ENCODE results near the gene CKAP5.

The CKAP5 gene

DNA sequence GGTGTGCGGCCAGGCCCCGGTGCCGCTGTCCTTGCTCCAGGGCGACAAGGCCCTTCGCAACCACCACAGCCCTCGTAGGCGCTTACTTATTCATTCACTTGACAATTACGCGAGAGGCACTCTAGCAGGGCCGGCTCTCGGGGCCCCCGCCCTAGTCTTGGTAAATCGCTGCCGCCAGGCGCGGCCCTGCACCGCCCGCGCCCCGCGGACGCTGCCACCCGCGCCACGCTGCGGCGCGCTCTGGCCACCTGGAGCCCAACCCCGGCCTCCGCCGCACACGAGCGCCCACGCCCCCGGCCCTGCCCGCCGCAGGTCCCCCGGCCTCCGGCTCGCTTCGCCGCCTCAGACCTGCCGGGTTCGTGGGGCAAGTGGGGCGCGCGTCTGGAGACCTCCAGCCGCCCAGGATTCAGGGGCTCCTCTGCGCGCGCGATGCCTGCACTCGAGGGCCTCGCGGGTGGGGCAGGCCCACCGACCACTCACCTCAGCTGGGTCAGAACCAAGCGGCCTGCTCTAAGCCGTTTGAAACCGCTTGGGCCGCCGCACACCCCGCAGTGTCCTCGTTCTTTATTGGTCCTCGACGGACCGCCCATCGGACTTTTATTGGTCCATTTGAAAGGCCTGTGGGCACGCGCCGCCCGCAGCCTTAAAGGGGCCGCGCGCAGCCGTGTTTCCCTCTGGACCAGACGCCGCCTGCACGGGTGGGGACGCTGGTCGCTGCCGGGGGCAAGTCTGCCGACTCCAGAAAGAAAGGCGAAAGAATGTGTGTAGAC, at the start of gene CKAP5:
TSS of gene CKAP5 (minus strand) at position 541 of the 770 bp plus-strand sequence. CDS start 25,049 bp downstream, outside the sequence.
- peak; percentile 60 for DNase-seq (ENCODE audit: low read depth, low spot score)

DNA sequence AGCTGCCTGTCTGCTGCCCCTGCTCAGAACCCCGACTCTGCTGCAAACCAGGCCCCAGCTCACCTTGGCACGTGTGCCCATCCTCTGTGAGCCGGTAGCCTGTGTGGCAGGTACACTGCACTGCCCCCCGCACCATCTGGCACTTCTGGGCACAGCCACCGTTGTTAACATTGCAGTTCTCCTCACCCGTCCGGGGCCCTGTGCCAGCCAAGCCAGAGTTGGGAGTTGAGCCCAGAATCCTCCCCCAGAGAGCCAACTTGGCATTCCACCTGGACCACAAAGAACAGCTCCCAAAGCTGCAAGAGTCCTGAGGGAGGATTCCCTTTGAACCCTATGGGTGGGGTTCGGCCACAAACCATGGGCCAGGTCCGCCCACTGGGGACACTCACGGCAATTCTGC, 49.7 kb upstream of the CKAP5 start:
- no peak for DNase-seq (ENCODE audit: low read depth, low spot score)

DNA sequence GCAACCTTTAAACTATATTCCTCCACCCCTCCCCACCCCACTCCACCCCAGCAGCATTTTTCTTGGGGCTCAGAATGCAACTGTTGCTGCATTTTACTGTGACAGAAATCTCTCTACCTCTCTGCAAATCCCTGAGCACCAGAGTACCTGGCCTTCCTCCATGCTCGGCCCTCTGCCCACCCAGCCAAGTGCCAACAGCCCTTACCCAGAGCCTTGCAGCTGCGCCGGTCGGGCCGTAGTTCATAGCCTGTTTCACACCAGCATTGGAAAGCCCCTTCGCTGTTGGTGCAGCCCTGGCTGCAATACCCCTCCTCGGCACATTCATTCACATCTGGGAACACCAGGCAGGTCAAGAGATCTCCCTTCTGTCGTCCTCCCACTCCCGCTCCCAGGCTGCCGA, 48.9 kb upstream of the CKAP5 start:
- DNase-seq (ENCODE audit: low read depth, low spot score), result no peak

DNA sequence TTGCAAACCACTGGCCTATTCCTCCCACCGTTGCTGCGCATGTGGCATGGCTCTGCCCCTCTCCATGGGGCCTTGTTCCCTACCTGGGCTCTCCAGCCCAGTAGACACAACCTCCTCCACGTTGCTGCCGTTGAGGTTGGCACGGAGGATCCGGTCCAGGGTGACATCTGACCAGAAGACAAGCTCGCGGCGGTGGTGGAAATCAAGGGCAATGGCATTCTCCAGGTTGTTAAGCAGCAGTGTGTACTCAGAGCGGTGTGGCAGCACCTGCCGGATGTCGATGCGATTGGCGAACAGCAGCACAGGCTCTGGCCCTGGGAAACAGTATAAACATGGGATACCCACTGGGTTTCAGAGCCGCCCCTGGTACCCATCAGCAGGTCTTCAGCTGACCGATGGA, 48.4 kb upstream of the CKAP5 start:
- no peak for DNase-seq (ENCODE audit: low read depth, low spot score)

DNA sequence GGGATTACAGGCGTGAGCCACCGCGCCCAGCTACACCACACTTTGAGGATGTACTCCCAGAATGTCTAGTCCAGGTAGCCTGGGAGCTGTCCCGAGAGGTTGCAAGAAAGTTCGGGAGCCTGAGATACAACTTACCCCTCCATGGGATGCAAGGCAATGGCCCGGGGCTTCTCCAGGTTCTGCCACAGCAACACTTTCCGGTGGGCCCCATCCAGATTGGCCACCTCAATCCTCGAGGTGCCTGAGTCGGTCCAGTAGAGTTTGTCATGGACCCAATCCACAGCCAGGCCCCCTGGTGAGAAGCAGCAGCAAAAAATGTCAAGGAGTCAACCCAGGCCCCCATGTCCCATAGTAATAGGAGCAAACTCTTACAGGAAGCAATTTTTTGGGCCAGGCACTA, 46.8 kb upstream of the CKAP5 start:
- DNase-seq (ENCODE audit: low read depth, low spot score), result no peak

DNA sequence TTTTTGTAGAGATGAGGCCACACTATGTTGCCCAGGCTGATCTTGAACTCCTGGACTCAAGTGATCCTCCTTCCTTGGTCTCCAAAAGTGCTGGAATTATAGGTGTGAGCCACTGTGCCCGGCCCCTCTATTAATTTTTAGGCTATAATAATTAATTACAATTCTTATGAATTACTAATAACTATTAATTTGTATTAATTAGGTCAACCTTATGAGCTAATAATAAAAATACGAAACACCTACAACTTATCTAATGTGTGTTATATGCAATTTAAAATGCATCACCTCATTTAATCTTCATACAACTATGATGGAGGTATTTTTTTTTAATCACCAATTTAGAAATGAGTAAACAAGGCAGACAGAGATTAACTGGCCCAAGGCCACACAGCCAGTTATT, 46.0 kb upstream of the CKAP5 start:
- DNase-seq (ENCODE audit: low read depth, low spot score), result no peak

DNA sequence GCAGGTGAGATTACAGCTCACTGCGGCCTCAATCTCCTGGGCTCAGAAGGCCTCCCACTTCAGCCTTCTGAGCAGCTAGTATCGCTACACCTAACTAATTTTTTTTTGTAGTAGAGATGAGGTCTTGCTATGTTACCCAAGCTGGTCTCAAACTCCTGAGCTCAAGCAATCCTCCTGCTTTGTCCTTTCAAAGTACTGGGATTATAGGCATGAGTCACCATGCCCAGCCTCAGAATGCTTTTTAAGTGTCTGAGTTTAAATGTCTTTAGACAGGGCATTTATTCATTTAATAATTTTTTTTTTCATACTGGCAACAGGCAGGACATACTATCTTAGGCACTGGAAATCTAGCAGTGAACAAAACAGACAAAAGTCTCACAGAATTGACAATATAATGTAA, 44.6 kb upstream of the CKAP5 start:
- no peak for DNase-seq (ENCODE audit: low read depth, low spot score)

DNA sequence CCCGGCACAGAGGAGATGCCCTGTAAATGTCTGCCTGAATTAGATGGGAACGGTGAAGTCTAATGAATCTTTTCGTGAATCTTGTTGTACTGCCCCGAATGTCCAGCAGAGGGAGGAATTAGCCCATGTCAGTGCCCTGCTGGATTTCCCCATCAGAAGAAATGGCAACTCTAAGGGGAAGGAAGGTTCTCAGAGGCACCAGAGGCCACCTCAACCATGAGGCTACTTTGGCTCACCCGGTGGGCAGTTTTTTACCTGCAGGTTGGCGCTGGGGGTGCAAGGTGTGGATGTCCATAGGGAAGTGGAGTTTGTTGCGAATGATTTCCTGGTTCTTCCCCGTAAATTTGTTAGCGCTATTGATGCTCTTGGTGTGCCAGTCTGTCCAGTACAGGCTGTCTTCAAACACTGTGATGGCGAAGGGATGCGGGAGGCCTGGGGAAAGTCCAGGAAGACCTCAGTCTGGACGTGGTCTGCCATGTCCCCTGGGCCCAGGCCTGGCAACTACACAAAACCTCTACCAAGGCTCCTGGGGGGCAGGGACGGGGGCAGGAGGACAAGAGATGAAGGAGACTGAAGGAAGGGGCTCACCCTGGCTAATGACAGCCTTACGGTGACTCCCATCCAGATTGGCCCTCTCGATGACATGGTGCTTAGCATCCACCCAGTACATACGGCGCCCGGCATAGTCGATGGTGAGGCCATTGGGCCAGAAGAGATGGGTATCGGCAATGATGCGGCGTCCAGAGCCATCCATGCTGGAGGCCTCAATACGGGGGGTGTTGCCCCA, 43.8 kb upstream of the CKAP5 start:
- DNase-seq (ENCODE audit: low read depth, low spot score), result no peak

DNA sequence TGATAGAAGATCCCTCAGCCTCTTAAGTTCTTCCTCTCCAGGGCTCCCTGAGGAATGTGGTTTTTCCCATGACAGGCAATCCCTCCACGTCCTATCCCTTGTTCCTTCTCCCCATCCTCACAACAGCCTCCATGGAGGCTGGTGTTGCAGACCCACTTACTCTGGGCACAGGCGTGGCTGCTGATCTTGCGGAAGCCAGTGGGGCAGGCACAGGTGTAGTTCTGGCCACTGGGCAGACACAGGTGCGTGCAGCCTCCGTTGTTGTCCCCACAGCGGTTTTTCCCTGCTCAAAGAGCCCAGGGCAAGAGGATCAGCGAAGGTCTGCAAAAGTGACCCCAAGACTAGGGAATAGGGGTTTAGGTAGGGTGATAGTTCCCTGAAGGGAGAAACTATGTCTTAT, 43.2 kb upstream of the CKAP5 start:
- no peak for DNase-seq (ENCODE audit: low read depth, low spot score)

DNA sequence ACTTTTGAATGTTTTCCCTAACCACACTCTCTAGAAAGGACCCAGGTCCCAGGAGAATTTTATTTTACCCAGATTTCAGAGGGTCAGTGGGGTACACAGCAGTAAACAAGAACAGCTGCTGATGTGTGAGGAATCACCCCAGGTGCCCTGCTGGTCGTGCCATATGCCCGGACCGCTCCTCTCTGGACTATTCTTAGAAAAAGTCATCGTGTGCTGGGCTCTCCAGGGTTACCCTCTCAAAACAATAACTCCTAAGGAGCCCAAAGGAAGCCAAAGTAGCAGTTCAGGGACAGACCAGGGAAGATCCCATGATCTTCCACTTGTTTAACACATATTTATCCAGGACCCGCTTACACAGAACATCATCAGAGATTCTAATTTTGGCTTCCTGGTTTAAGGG, 42.6 kb upstream of the CKAP5 start:
- no peak for DNase-seq (ENCODE audit: low read depth, low spot score)

DNA sequence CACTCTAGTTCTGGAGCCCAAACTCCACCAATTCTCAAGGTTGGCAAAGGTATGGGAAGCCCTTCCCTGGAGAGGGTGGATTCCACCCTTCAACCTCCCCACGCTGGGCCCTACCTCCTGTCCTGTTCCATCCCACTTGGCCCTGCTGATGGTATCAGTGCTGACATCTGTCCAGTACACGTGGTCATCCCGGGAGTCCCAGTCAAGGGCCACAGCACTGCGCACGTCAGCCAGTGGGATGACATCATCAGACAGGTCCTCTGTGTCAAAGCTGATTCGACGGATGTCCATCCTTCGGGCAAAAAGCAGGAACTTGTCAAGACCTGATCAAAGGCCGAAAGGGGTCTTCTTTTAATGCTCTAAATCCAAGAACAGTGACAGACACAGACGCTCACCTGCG, 40.1 kb upstream of the CKAP5 start:
- DNase-seq (ENCODE audit: low read depth, low spot score), result no peak

DNA sequence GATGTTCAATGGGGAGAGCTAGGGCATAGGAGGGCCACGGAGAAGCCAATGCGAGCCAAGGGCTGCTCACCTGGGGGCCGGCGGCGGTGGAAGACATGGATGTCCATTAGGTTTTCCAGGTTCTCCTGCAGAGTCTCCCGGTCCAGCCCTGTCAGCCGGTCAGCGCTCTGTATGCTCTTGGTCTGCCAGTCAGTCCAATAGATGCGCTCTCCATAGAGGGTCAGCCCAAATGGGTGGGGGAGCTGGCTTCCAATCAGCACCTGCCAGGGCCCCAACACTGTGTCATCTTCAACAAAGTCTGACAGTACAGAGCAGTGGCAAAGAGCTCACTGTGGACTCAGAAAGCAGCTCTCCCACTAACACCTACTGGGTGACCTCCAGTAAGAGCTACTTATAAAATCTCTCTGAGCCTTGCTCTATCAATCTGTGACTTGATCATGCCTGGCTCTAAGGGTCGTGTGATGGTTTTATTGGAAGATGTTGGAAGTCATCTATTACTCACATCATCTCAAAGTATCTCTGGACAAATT, 33.0 kb upstream of the CKAP5 start:
- DNase-seq (ENCODE audit: low read depth, low spot score), result no peak

DNA sequence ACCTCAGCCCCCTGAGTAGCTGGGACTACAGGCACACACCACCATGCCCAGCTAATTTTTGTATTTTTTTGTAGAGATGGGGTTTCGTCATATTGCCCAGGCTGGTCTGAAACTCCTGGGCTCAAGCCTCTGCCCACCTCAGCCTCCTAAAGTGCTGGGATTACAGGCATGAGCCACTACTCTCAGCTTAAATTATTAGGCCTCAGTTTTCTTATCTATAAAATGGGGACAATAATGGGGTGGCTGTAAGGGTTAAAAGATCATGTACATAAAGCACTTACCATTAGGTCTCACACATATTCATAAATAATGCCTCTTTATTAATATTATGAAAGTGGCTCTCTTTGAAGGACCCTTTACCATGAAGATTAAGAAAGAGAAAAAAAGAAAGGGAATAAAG, 31.5 kb upstream of the CKAP5 start:
- no peak for DNase-seq (ENCODE audit: low read depth, low spot score)

DNA sequence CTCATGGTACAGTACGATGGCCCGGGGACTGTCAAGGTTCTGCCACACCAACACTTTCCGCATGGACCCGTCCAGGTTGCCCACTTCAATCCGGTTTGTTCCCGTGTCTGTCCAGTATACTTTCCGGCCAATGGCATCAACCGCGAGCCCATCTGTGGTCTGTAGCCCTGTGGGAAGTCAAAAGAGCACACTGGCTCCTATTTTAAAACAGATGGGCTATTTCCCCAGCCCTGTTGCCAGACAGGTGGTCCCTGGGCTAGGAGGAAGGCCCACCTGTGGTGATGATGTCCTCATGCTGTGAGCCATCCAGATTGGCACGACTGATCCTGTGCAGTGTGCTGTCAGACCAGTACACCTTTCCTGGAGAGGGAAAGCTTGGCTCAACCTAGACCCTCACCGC, 30.4 kb upstream of the CKAP5 start:
- no peak for DNase-seq (ENCODE audit: low read depth, low spot score)

DNA sequence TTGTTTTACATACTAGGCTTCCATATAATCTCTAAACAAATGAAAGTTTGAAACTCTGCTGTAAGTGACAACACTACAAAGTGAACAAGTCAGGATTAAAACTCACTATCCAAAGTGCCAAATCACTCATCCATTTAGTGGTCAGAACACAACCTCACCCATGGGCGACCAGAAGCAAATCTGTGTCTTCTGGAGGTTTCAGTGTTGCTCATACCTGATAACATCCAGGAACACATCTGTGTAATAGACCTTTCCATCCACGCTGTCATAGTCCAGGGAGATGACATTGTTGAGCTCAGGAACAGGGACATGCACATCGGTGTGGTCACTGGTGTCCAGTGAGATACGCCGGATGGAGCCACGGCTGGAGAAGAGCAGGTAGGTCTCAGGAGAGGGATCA, 28.5 kb upstream of the CKAP5 start:
- DNase-seq (ENCODE audit: low read depth, low spot score), result no peak

DNA sequence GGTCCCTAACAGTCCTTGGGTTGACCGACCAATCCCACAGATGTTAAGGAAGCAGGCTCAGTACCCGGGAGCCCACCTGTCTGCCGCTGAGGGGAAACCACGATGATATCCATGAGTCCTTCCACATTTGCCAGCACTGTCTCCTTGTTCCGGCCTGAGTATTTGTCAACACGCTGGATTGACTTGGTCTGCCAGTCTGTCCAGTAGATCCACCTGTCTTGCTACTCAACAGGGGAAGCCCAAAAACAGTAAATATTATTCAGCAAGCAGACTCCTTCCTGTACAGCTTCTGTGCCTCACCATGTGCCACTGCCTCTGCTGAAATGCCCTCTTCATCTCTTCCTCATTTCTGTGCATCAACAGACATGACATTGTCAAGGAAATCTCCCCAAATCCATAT, 22.8 kb upstream of the CKAP5 start:
- no peak for DNase-seq (ENCODE audit: low read depth, low spot score)

DNA sequence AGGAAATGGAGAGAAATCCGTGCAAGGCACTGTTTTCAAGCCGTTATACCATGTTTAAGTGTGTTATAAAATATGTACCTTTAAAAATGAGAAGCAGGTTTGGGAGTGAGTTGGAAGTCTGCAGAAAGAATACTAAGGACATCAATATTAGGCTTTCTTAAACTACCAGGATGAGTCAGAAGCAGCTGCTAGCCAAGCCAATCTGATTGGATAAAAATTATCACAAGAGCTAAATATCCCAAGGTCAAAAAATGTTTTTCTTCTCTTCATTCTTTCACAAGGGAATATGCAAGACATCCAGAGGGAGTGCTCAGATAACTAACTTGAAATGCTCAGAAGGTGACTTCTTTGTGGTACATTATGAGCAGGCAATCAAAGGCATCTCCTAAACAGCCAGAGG, 19.3 kb upstream of the CKAP5 start:
- no peak for DNase-seq (ENCODE audit: low read depth, low spot score)

DNA sequence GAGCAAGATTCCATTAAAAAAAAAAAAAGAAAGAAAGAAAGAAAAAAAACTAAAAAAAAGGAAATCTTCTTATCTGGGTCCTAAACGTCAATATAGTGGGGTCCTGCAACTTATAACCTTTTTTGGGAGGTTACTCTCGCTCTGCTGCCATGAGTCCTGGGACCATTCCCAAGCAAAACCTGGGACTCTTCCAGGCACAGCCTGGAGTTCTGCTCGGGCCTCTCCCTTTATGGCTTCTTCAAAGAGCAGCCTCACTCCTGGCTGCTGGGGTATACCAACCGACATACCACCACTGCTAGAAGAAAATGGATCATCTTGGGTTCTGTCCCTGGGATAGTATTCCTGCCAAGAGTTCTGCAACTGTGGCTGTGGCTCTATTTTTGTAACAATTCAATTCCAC, 14.1 kb upstream of the CKAP5 start:
- DNase-seq (ENCODE audit: low read depth, low spot score), result no peak

DNA sequence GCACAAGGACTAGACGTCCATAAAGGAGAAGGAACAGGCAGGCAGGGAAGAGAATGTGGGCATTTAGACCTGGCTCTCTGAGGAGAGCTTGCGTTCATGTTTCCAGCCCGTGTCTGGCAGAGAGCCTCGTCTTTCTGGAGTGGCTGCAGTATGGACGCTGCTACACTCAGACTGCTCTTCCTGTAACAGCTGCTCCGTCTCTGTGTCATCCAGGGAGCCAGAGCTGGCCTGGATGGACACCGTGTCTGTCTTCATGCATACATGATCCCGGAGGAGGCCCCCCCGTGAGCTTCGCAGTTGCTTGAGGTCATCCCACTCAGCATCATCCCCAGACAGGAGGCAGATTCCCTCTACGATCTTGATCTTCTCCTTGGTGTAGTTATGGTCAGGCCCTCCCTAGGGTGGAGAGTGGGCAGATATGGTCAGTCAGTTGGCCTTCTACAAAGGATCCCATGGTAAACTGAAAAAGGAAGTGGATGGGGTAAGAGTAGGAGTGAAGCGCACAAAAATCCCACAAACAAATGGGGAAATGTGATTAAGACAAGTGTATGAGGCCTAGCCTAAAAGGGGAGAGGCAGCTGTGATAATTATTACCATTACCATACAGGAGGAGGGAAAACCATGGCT, 13.0 kb upstream of the CKAP5 start:
- no peak for DNase-seq (ENCODE audit: low read depth, low spot score)

DNA sequence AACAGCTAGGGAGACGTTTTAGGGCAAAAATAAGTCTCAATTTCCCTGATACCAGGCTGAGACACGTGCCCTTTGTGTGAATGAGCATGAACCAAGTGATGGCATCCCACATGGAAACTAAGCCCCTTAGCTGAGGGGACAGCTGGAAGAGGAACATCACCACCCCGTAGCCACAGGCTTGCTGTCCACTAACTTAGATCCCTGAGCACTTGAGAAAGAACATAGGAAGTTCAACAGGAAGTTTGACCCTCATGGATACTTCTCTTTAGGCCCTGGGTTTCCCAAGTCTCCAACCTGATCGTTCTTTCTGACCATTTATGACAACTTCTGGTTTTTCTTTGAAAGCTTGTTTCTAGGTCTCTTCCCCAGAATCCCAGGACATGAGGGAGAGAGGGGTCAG, 11.6 kb upstream of the CKAP5 start:
- no peak for DNase-seq (ENCODE audit: low read depth, low spot score)

DNA sequence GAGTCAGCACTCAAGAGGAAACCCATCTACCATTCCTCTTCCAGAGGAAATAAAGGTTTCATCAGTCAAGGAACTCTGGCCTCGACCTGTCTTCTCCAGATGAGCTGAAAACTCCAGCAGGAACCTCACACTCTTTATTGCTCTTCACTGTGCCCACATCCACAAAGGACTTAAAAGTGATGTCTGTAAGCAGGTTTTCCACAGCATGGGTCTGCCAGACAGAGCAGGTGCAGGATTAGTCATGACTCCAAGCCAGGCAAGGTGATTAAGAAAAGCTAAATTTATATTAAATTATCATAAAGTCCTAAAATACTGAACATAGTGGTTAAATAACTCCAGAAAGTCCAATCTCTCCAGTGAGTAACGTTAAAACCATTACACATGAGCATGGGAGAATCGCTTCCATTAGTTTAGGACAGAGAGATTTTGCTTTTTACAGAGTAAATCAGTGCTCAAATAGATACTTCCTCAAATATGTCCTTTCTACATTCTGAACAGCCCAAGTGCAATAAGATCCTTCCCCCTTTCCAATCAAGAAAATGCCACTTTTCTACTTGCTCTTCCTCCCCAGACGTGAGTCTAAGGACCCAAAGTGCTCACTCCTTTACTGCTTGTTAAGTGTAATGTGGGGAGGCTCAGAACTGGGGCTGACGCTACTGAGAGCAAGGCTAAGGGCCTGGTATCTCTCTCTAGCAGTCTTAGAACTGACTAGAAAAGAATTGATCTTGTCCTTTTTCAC, 10.7 kb upstream of the CKAP5 start:
- DNase-seq (ENCODE audit: low read depth, low spot score), result no peak

DNA sequence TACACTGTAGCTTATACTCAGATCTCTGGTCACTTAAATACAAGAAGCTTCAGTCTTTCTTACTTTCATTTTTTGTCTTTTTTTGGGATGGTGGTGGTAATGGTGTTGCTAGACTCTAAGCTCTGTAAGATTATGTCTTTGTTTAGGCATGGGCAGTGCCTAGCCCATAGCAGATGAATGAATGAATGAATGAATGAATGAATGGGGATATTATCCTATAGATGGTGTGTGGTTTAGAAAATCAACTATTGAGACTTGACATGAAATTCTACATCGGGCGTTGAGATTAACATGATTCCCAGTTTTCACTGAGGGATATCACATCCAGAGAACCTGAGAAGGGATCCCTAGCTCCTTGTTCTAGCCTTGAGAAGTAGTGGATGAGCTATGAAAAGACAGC, 9.8 kb upstream of the CKAP5 start:
- DNase-seq (ENCODE audit: low read depth, low spot score), result no peak

Data from brain pericyte (primary cell).